GM13976 (cell line): ENCODE measurements around the gene NDUFA6.
"Not testable (repeated sequence)": the region's sequence is repeated elsewhere in the genome, so short reads cannot be mapped to it uniquely, and the experiment has no call there.

Experiments
- DNase-seq: peaks from one replicate; pipeline ENCODE4 v3.0.0; 2012; ENCODE audit warnings: low spot score
- CTCF ChIP-seq: IDR thresholded peaks from 2 replicates; pipeline ENCODE4 v1.5.1; 2012; ENCODE audit warnings: borderline replicate concordance, mild to moderate bottlenecking; ENCODE audit not compliant: insufficient read depth; ENCODE audit errors: extremely low read depth, missing control alignments, control extremely low read depth
- in situ Hi-C: fragments of 300-500 bp; cut with MboI; formaldehyde crosslinking; loops from one replicate; pipeline ENCODE4 v1.12.0; 2022; ENCODE audit warnings: low sequenced_read_pairs, mixed read lengths, inconsistent platforms; ENCODE audit not compliant: unreplicated experiment

The NDUFA6 gene

DNA sequence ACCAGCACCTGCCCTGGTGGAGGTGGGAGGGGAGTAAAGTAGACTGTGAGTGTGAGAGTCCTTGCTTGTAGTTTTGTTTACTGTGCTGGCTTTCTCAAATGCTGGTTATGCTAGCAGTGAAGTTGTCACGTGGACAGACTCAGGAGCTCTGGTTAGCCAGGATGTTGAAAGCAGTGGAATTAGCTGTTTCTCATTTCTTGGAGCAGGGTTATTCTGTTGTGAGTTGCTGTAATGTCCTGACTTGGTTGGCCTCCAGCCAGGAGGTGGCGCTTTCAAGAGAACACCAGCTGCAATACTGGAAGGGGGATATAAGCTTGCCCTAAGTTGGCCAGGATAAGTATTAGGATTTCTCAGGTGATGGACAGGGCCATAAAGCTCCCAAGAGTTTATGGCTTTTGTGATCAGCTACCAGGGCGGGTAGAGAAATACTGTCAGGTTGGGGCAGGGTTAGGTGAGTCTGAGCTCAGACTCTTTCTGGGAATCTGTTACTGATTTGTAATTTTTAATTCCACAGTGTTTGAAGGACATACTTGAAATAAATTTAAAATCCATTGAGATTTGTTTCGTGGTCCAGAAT lies 26.4 kb upstream of the NDUFA6 start:
- DNase-seq = no peak
- no peak for TF ChIP-seq CTCF
- in situ Hi-C loops = no loop called here

GRCh38 chr22:42115420-42115830 lies 24.9 kb upstream of the NDUFA6 start:
- in situ Hi-C loops, DNase-seq: not testable (repeated sequence)

- TF ChIP-seq CTCF = no peak
- DNase-seq = no peak
- in situ Hi-C loops = no loop called here
Observed at GRCh38 chr22:42114721-42115120, 24.1 kb upstream of the NDUFA6 start.

- DNase-seq, in situ Hi-C loops: not testable (repeated sequence)
Observed at GRCh38 chr22:42112793-42113192, 22.2 kb upstream of the NDUFA6 start.

DNA sequence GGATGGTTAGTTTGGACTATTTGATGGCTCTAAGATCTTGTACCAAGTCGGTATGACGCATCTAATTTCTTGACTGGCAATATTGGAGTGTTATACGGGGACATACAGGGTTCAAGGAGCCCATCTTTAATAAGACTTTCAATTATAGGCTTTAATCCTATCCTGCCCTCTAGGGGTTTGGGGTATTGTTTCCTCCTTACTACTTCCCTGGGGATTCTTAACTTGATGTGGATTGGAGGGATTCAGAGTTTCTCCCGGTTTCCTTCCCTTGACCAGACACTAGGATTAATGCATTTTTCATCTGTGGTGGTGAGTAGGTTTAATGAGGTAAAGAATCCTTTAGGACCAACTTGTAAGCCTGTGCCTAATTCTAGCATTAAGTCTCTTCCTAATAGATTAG lies 21.2 kb upstream of the NDUFA6 start:
- no peak for DNase-seq
- TF ChIP-seq CTCF = no peak
- in situ Hi-C loops = no loop called here

GRCh38 chr22:42108848-42109247 lies 18.3 kb upstream of the NDUFA6 start:
- no peak for DNase-seq
- in situ Hi-C loops = no loop called here
- no peak for TF ChIP-seq CTCF

GRCh38 chr22:42104332-42104860 lies 13.8 kb upstream of the NDUFA6 start:
- DNase-seq, in situ Hi-C loops: not testable (repeated sequence)

GRCh38 chr22:42101199-42101598 lies 10.6 kb upstream of the NDUFA6 start:
- in situ Hi-C loops = no loop called here
- DNase-seq = no peak
- no peak for TF ChIP-seq CTCF
